HFFc6 (cell line): ENCODE results near the gene SMTNL1. TPM values are rescaled to one million over a fixed set of nuclear protein-coding genes. Genes with fewer than 3 reads are reported as not detected.

Source experiments
- DNase-seq: peaks from one replicate; pipeline ENCODE4 v3.0.0-alpha.2; 2018
- H3K27ac Mint-ChIP-seq: 2 replicates; pipeline ENCODE4 v1.8.0; 2020; ENCODE audit warnings: mild to moderate bottlenecking, mixed read lengths
- H3K27me3 Mint-ChIP-seq: 2 replicates; pipeline ENCODE4 v1.8.0; 2021; ENCODE audit warnings: mild to moderate bottlenecking, moderate library complexity, mixed read lengths; ENCODE audit not compliant: insufficient read depth
- H3K36me3 Mint-ChIP-seq: 2 replicates; pipeline ENCODE4 v1.8.0; 2021; ENCODE audit warnings: low read depth, mixed read lengths
- H3K4me1 Mint-ChIP-seq: 2 replicates; pipeline ENCODE4 v1.8.0; 2020; ENCODE audit warnings: low read depth, mixed read lengths
- H3K4me3 Mint-ChIP-seq: 2 replicates; pipeline ENCODE4 v1.8.0; 2020; ENCODE audit warnings: mild to moderate bottlenecking, moderate library complexity, mixed read lengths
- H3K9me3 Mint-ChIP-seq: 2 replicates; pipeline ENCODE4 v1.8.0; 2020; ENCODE audit warnings: mild to moderate bottlenecking, mixed read lengths
- CTCF ChIP-seq: fragments of 200-600 bp; sonication (generic); IDR thresholded peaks from 2 replicates; pipeline ENCODE4 v1.5.0; 2021; ENCODE audit warnings: antibody characterized with exemption, mild to moderate bottlenecking
- total RNA-seq, 6 experiments: library from RNA; stranded (reverse); fragmentation: NEBNext Ultra II Directional; extraction: Animal tissue kit (Norgen Biotek cat#: 25700); gene quantifications; 2 replicates in 1 of 6; 3 replicates in 5 of 6; pipeline ENCODE4 v1.2.3, GENCODE V29; 2021

Gene SMTNL1
- total RNA-seq, 6 experiments from 2014 or later = not detected

GRCh38 chr11:57571606-57572005, 34.2 kb downstream of the SMTNL1 start:
- Mint-ChIP-seq H3K9me3 (no peaks in the 10 kb centered on the region), H3K4me3 (no peak overlapping the region), H3K4me1 (peaks cover 21% of the 10 kb centered on the region), H3K36me3 (no peaks in the 10 kb centered on the region), H3K27me3 (peaks cover 11% of the 10 kb centered on the region), H3K27ac (no peak overlapping the region)
- TF ChIP-seq CTCF = no peak
- no peak for DNase-seq

- no peaks in the 10 kb centered on the region for H3K36me3 Mint-ChIP-seq
These were observed 36.7 kb downstream of the SMTNL1 start for GRCh38 chr11:57574061-57574460.

GRCh38 chr11:57584341-57584740, 46.9 kb downstream of the SMTNL1 start:
- Mint-ChIP-seq H3K27ac (no peak overlapping the region), H3K4me1 (no peaks in the 10 kb centered on the region), H3K36me3 (no peaks in the 10 kb centered on the region), H3K9me3 (no peaks in the 10 kb centered on the region), H3K4me3 (no peak overlapping the region), H3K27me3 (peaks cover 34% of the 10 kb centered on the region)
- no peak for TF ChIP-seq CTCF
- no peak for DNase-seq

More at GRCh38 chr11:57574061-57574460, 36.7 kb downstream of the SMTNL1 start:
- Mint-ChIP-seq H3K9me3 (no peaks in the 10 kb centered on the region), H3K4me1 (peaks cover 7% of the 10 kb centered on the region), H3K27me3 (peaks cover 11% of the 10 kb centered on the region), H3K27ac (no peak overlapping the region), H3K4me3 (no peak overlapping the region)
- no peak for TF ChIP-seq CTCF
- DNase-seq = no peak

GRCh38 chr11:57585301-57585700, 47.9 kb downstream of the SMTNL1 start:
- Mint-ChIP-seq H3K27me3 (peaks cover 41% of the 10 kb centered on the region), H3K9me3 (no peaks in the 10 kb centered on the region), H3K4me3 (no peak overlapping the region), H3K36me3 (no peaks in the 10 kb centered on the region), H3K4me1 (no peaks in the 10 kb centered on the region), H3K27ac (no peak overlapping the region)
- no peak for TF ChIP-seq CTCF
- no peak for DNase-seq

GRCh38 chr11:57586711-57587245, 49.4 kb downstream of the SMTNL1 start:
- TF ChIP-seq CTCF = no peak
- Mint-ChIP-seq H3K36me3 (no peaks in the 10 kb centered on the region), H3K9me3 (no peaks in the 10 kb centered on the region), H3K27ac (no peak overlapping the region), H3K4me3 (no peak overlapping the region), H3K4me1 (no peaks in the 10 kb centered on the region), H3K27me3 (peaks cover 40% of the 10 kb centered on the region)
- DNase-seq = no peak
